Measurements from ENCODE around the gene LRRC28. TPM values are rescaled to one million over a fixed set of nuclear protein-coding genes. Genes with fewer than 3 reads are reported as not detected.

The LRRC28 gene
- total and polyA plus RNA-seq, 2 of the 4 experiments (the other 2 are of a cell fraction) = 12.7 to 21.1 TPM

- Histone ChIP-seq H3K14ac (replicated peaks; ENCODE audit: low read depth, low read length) (no peak overlapping the region), H4K5ac (ENCODE audit: low read depth, low read length) (no peak overlapping the region)
These were observed 114.0 kb downstream of the LRRC28 start for GRCh38 chr15:99365242-99365641.

More at GRCh38 chr15:99365242-99365641, 114.0 kb downstream of the LRRC28 start:
- Histone ChIP-seq H3K18ac (ENCODE audit: low read depth, low read length) (no peak overlapping the region), H2BK120ac (ENCODE audit: low read depth, low read length) (no peak overlapping the region), H3K4me2 (ENCODE audit: low read depth, low read length) (no peak overlapping the region), H3K27ac (ENCODE audit: insufficient read depth, low read length) (no peak overlapping the region), H3K9me1 (ENCODE audit: insufficient read depth, low read length) (no peaks in the 10 kb centered on the region), H2BK15ac (ENCODE audit: low read depth, low read length) (no peak overlapping the region), H3K9ac (ENCODE audit: low read depth, low read length) (no peak overlapping the region), H3K27me3 (ENCODE audit: control insufficient read depth, insufficient read depth, low read length) (no peaks in the 10 kb centered on the region), H3K36me3 (ENCODE audit: control insufficient read depth, insufficient read depth, low read length) (peaks cover 3% of the 10 kb centered on the region; the same call in 1 of the 2 replicates), H3K4me1 (ENCODE audit: control insufficient read depth, insufficient read depth, low read length) (no peaks in the 10 kb centered on the region), H2BK5ac (ENCODE audit: low read depth, low read length, poor library complexity, severe bottlenecking) (no peak overlapping the region), H2AK9ac (replicated peaks; ENCODE audit: low read depth, low read length, poor library complexity) (no peak overlapping the region), H3K23ac (ENCODE audit: low read depth, low read length) (no peak overlapping the region), H3K4ac (ENCODE audit: low read depth, low read length) (no peak overlapping the region), H3K56ac (ENCODE audit: extremely low read depth, insufficient read depth, low read length) (no peak overlapping the region), H3K4me3 (ENCODE audit: insufficient read depth, low read depth, low read length) (no peak overlapping the region), H2BK20ac (ENCODE audit: low read depth, low read length) (no peak overlapping the region), H2AFZ (replicated peaks; ENCODE audit: low read length, poor library complexity) (no peak overlapping the region), H4K20me1 (ENCODE audit: insufficient read depth, low read length) (no peaks in the 10 kb centered on the region), H4K91ac (ENCODE audit: insufficient read depth, low read depth, low read length) (no peak overlapping the region), H4K8ac (ENCODE audit: low read depth in 2 of 2, low read length in 2 of 2) (no peak overlapping the region), H3K9me3 (ENCODE audit: control insufficient read depth, insufficient read depth, low read length) (peaks cover 6% of the 10 kb centered on the region), H2AK5ac (ENCODE audit: low read depth, low read length) (no peak overlapping the region), H3K79me1 (ENCODE audit: low read depth in 1 of 2, low read length in 2 of 2) (no peaks in the 10 kb centered on the region)
- DNase-seq = no peak
- no peak for ATAC-seq (ENCODE audit: low read depth)
- dilution Hi-C loops (cut with HindIII; ENCODE audit: low sequenced_read_pairs, unreplicated experiment) = no loop called here
- WGBS, 2 experiments (ENCODE audit: extremely low coverage in 2 of 2, insufficient read length in 1 of 2) = no CpG with 5 or more reads among the region's 1 CpG
- POLR2A ChIA-PET (ENCODE audit: unreplicated experiment) = no interaction called here
- CTCF ChIA-PET = no interaction called here
- TF ChIP-seq SMC3 (IDR thresholded peaks at IDR 0.05; ENCODE audit: low read depth, low read length) (no peak), RCOR1 (IDR thresholded peaks at IDR 0.05; ENCODE audit: insufficient replicate concordance, low read length) (no peak), BHLHE40 (IDR thresholded peaks at IDR 0.05; ENCODE audit: low read depth, low read length) (no peak), RAD21 (IDR thresholded peaks at IDR 0.05; ENCODE audit: low read length) (no peak), MAZ (IDR thresholded peaks at IDR 0.05; ENCODE audit: borderline replicate concordance, low read depth, low read length) (no peak)
- in situ Hi-C loops (cut with MboI; ENCODE audit: low sequenced_read_pairs) = no loop called here
- intact Hi-C loops (cut with micrococcal nuclease) = no loop called here
- BruUV-seq (replicated peaks) = no TSS peak
